WTC11 (cell line): ENCODE data around the gene ADAMTS9.

Source experiments
- CBFB ChIP-seq: sonication (generic); formaldehyde crosslinking; IDR thresholded peaks from 2 replicates; pipeline ENCODE4 v1.8.1; 2022; ENCODE audit warnings: mild to moderate bottlenecking, low read depth, missing genetic modification reagents
- CTCF ChIP-seq: fragments of 200-600 bp; IDR thresholded peaks from 2 replicates; pipeline ENCODE4 v1.8.0; 2022; ENCODE audit warnings: antibody characterized with exemption
- ETV6 ChIP-seq: sonication (generic); formaldehyde crosslinking; IDR thresholded peaks from 2 replicates; pipeline ENCODE4 v1.8.1; 2022; ENCODE audit warnings: mild to moderate bottlenecking, missing genetic modification reagents
- HMGXB4 ChIP-seq: sonication (generic); formaldehyde crosslinking; IDR thresholded peaks from 2 replicates; pipeline ENCODE4 v1.8.1; 2023; ENCODE audit warnings: mild to moderate bottlenecking, moderate library complexity, missing genetic modification reagents
- MAX ChIP-seq: sonication (generic); formaldehyde crosslinking; IDR thresholded peaks from 2 replicates; pipeline ENCODE4 v1.8.0; 2022; ENCODE audit warnings: mild to moderate bottlenecking, missing genetic modification reagents
- NFYB ChIP-seq: sonication (generic); formaldehyde crosslinking; conservative IDR thresholded peaks from 2 replicates; pipeline ENCODE4 v1.8.0; 2022; ENCODE audit warnings: low read depth, missing genetic modification reagents
- NR2C2 ChIP-seq: sonication (generic); formaldehyde crosslinking; IDR thresholded peaks from 2 replicates; pipeline ENCODE4 v1.8.0; 2022; ENCODE audit warnings: mild to moderate bottlenecking, missing genetic modification reagents
- OVOL2 ChIP-seq: fragments of 250-450 bp; sonication (Bioruptor Pico); IDR thresholded peaks from 2 replicates; pipeline ENCODE4 v1.9.0; 2021; ENCODE audit warnings: mild to moderate bottlenecking, borderline replicate concordance
- TEAD1 ChIP-seq: sonication (generic); formaldehyde crosslinking; IDR thresholded peaks from 2 replicates; pipeline ENCODE4 v1.8.0; 2022; ENCODE audit warnings: mild to moderate bottlenecking, missing genetic modification reagents
- ZSCAN18 ChIP-seq: fragments of 250-450 bp; sonication (Bioruptor Pico); IDR thresholded peaks from 2 replicates; pipeline ENCODE4 v2.1.2; 2022; ENCODE audit warnings: mild to moderate bottlenecking, moderate library complexity
- TF ChIP-seq, protein P1 (sequence below): sonication (generic); formaldehyde crosslinking; IDR thresholded peaks from 2 replicates; pipeline ENCODE4 v1.8.1; 2022; ENCODE audit warnings: missing genetic modification reagents, borderline replicate concordance
- TF ChIP-seq, protein P2 (sequence below): sonication (generic); formaldehyde crosslinking; IDR thresholded peaks from 2 replicates; pipeline ENCODE4 v1.8.1; 2022; ENCODE audit warnings: mild to moderate bottlenecking, missing genetic modification reagents, moderate library complexity, borderline replicate concordance

- TF ChIP-seq NR2C2 (no peak), TEAD1 (no peak), CBFB (CRISPR knock-in tag) (no peak), CTCF (no peak), HMGXB4 (CRISPR knock-in tag) (no peak), OVOL2 (CRISPR knock-in tag) (no peak), ZSCAN18 (CRISPR knock-in tag) (no peak), MAX (CRISPR knock-in tag) (no peak), ETV6 (CRISPR knock-in tag) (no peak), NFYB (CRISPR knock-in tag) (no peak)
- TF ChIP-seq, protein P1, sequence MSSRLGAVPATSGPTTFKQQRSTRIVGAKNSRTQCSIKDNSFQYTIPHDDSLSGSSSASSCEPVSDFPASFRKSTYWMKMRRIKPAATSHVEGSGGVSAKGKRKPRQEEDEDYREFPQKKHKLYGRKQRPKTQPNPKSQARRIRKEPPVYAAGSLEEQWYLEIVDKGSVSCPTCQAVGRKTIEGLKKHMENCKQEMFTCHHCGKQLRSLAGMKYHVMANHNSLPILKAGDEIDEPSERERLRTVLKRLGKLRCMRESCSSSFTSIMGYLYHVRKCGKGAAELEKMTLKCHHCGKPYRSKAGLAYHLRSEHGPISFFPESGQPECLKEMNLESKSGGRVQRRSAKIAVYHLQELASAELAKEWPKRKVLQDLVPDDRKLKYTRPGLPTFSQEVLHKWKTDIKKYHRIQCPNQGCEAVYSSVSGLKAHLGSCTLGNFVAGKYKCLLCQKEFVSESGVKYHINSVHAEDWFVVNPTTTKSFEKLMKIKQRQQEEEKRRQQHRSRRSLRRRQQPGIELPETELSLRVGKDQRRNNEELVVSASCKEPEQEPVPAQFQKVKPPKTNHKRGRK (CRISPR knock-in tag) = no peak
- TF ChIP-seq, protein P2, sequence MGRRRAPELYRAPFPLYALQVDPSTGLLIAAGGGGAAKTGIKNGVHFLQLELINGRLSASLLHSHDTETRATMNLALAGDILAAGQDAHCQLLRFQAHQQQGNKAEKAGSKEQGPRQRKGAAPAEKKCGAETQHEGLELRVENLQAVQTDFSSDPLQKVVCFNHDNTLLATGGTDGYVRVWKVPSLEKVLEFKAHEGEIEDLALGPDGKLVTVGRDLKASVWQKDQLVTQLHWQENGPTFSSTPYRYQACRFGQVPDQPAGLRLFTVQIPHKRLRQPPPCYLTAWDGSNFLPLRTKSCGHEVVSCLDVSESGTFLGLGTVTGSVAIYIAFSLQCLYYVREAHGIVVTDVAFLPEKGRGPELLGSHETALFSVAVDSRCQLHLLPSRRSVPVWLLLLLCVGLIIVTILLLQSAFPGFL = no peak
These were observed 109.0 kb downstream of the ADAMTS9 start for GRCh38 chr3:64578797-64579196.
